GM23248 (cell line): Measurements from ENCODE around the gene CACNB2.

Experiments used
- EZH2 ChIP-seq: fragments of 200-600 bp; sonication (generic); IDR thresholded peaks from 2 replicates; pipeline ENCODE4 v1.6.1; 2018; ENCODE audit warnings: antibody characterized with exemption, mild to moderate bottlenecking; ENCODE audit not compliant: insufficient read depth, poor library complexity, severe bottlenecking
- EZH2phosphoT487 ChIP-seq: fragments of 200-600 bp; sonication (generic); IDR thresholded peaks from 2 replicates; pipeline ENCODE4 v1.6.1; 2018; ENCODE audit warnings: antibody characterized with exemption, moderate library complexity, mild to moderate bottlenecking, low read depth; ENCODE audit not compliant: insufficient read depth

GRCh38 chr10:18117276-18117675 lies 22.9 kb upstream of the CACNB2 start:
- TF ChIP-seq EZH2phosphoT487 (no peak), EZH2 (no peak)
